GM23338 (cell line): ENCODE data around the gene HMOX2. TPM values are rescaled to one million over a fixed set of nuclear protein-coding genes. Genes with fewer than 3 reads are reported as not detected.

ENCODE experiments used
- ATAC-seq: fragments of 200-7000 bp; cut with Tn5 transposase; 3 replicates; pipeline ENCODE4 v1.9.1; 2020
- DNase-seq: peaks from one replicate; pipeline ENCODE4 v3.0.0-alpha.2; 2015; ENCODE audit warnings: low spot score
- H2AFZ ChIP-seq: fragments of 200-600 bp; sonication (generic); 2 replicates; pipeline ENCODE4 v1.8.0; 2016; ENCODE audit warnings: antibody characterized with exemption, mild to moderate bottlenecking, moderate library complexity
- H3F3A ChIP-seq: fragments of 200-600 bp; sonication (generic); replicated peaks from 2 replicates; pipeline ENCODE4 v1.8.0; 2017; ENCODE audit warnings: antibody characterized with exemption, mixed run types, low read depth
- H3K27ac ChIP-seq: fragments of 200-600 bp; sonication (generic); 2 replicates; pipeline ENCODE4 v1.6.1; 2016; ENCODE audit warnings: low read depth
- H3K27me3 ChIP-seq: fragments of 200-600 bp; sonication (generic); 2 replicates; pipeline ENCODE4 v1.8.0; 2016; ENCODE audit warnings: mild to moderate bottlenecking, mixed run types, moderate library complexity; ENCODE audit not compliant: insufficient read depth
- H3K36me3 ChIP-seq: fragments of 200-600 bp; sonication (generic); 2 replicates; pipeline ENCODE4 v1.8.0; 2016; ENCODE audit warnings: mild to moderate bottlenecking; ENCODE audit not compliant: insufficient read depth
- H3K4me1 ChIP-seq: fragments of 200-600 bp; sonication (generic); 2 replicates; pipeline ENCODE4 v1.8.0; 2016; ENCODE audit warnings: mild to moderate bottlenecking, moderate library complexity; ENCODE audit not compliant: insufficient read depth
- H3K4me2 ChIP-seq: fragments of 200-600 bp; sonication (generic); 2 replicates; pipeline ENCODE4 v1.7.1; 2017; ENCODE audit warnings: mixed run types
- H3K4me3 ChIP-seq: fragments of 200-600 bp; sonication (generic); 2 replicates; pipeline ENCODE4 v1.6.1; 2016; ENCODE audit warnings: mixed run types
- H3K79me2 ChIP-seq: fragments of 200-600 bp; sonication (generic); replicated peaks from 2 replicates; pipeline ENCODE4 v1.8.0; 2017; ENCODE audit warnings: mild to moderate bottlenecking; ENCODE audit not compliant: insufficient read depth
- H3K9me2 ChIP-seq: fragments of 200-600 bp; sonication (generic); 2 replicates; pipeline ENCODE4 v1.8.0; 2017; ENCODE audit not compliant: insufficient read depth
- H4K20me1 ChIP-seq: fragments of 200-600 bp; sonication (generic); replicated peaks from 2 replicates; pipeline ENCODE4 v1.8.0; 2017; ENCODE audit warnings: mild to moderate bottlenecking; ENCODE audit not compliant: insufficient read depth
- H3K27ac Mint-ChIP-seq: 2 replicates; pipeline ENCODE4 v1.8.0; 2020; ENCODE audit warnings: inconsistent platforms, mild to moderate bottlenecking, moderate library complexity, mixed read lengths
- H3K27me3 Mint-ChIP-seq: 3 replicates; pipeline ENCODE4 v1.8.0; 2022; ENCODE audit warnings: low read depth, mild to moderate bottlenecking, moderate library complexity, mixed read lengths, inconsistent platforms; ENCODE audit not compliant: insufficient read depth, poor library complexity
- H3K36me3 Mint-ChIP-seq: 3 replicates; pipeline ENCODE4 v1.8.0; 2021; ENCODE audit warnings: low read depth, mild to moderate bottlenecking, inconsistent platforms, moderate library complexity, mixed read lengths
- H3K4me1 Mint-ChIP-seq: 3 replicates; pipeline ENCODE4 v1.8.0; 2020; ENCODE audit warnings: mild to moderate bottlenecking, inconsistent platforms, mixed read lengths
- H3K4me3 Mint-ChIP-seq: 3 replicates; pipeline ENCODE4 v1.8.0; 2021; ENCODE audit warnings: moderate library complexity, mild to moderate bottlenecking, inconsistent platforms, mixed read lengths
- H3K9me3 Mint-ChIP-seq: 3 replicates; pipeline ENCODE4 v1.8.0; 2020; ENCODE audit warnings: moderate library complexity, mild to moderate bottlenecking, inconsistent platforms, mixed read lengths
- CREB1 ChIP-seq: fragments of 250-450 bp; sonication (Bioruptor Pico); IDR thresholded peaks from 2 replicates; pipeline ENCODE4 v1.5.0; 2020; ENCODE audit warnings: low read depth, mild to moderate bottlenecking, moderate library complexity
- EZH2 ChIP-seq: fragments of 200-600 bp; sonication (generic); IDR thresholded peaks from one replicate; pipeline ENCODE4 v1.8.0; 2017; ENCODE audit warnings: antibody characterized with exemption, mild to moderate bottlenecking, low read depth; ENCODE audit not compliant: unreplicated experiment
- EZH2phosphoT487 ChIP-seq: fragments of 200-600 bp; sonication (generic); IDR thresholded peaks from one replicate; pipeline ENCODE4 v1.8.1; 2018; ENCODE audit warnings: antibody characterized with exemption; ENCODE audit not compliant: unreplicated experiment
- JUNB ChIP-seq: IDR thresholded peaks from one replicate; pipeline ENCODE4 v1.6.1; 2016; ENCODE audit warnings: antibody characterized with exemption; ENCODE audit not compliant: unreplicated experiment
- POLR2AphosphoS5 ChIP-seq: IDR thresholded peaks from 2 replicates; pipeline ENCODE4 v1.6.1; 2016; ENCODE audit warnings: antibody characterized with exemption, low read depth
- STAT1 ChIP-seq: IDR thresholded peaks from one replicate; pipeline ENCODE4 v1.6.1; 2016; ENCODE audit warnings: antibody characterized with exemption; ENCODE audit not compliant: unreplicated experiment
- ZNF114 ChIP-seq: fragments of 250-450 bp; sonication (Bioruptor Pico); IDR thresholded peaks from 2 replicates; pipeline ENCODE4 v1.5.0; 2020; ENCODE audit warnings: mild to moderate bottlenecking, moderate library complexity
- ZNF331 ChIP-seq: fragments of 250-450 bp; sonication (Bioruptor Pico); IDR thresholded peaks from 2 replicates; pipeline ENCODE4 v1.5.0; 2020; ENCODE audit warnings: low read depth, mild to moderate bottlenecking, moderate library complexity
- polyA plus RNA-seq: library from polyadenylated mRNA; unstranded; fragments of >200 nt; fragmentation: Nextera tagmentation; extraction: Ambion mirVana; gene quantifications from 2 replicates; pipeline ENCODE4 v1.2.1, GENCODE V29; 2016
- total RNA-seq: library from RNA; depleted of rRNA; stranded (reverse); fragments of >200 nt; shearing (Covaris generic); gene quantifications from 2 replicates; pipeline ENCODE4 v1.2.3, GENCODE V29; 2014
- TF ChIP-seq, protein P1 (sequence below), 2 experiments: fragments of 200-600 bp in 1 of 2; sonication (generic) in 1 of 2; conservative IDR thresholded peaks; 2 replicates each; pipeline versions ENCODE4 v1.5.1 to v1.6.1; 2016 to 2017; ENCODE audit warnings: antibody characterized with exemption in 2 of 2, low read depth in 2 of 2, mild to moderate bottlenecking in 2 of 2, moderate library complexity in 1 of 2
- TF ChIP-seq, protein P2 (sequence below): IDR thresholded peaks from one replicate; pipeline ENCODE4 v1.6.1; 2018; ENCODE audit warnings: antibody characterized with exemption; ENCODE audit not compliant: unreplicated experiment
- TF ChIP-seq, protein P3 (sequence below): IDR thresholded peaks from 2 replicates; pipeline ENCODE4 v1.6.1; 2016; ENCODE audit warnings: antibody characterized with exemption

HMOX2 gene
- total and polyA plus RNA-seq, 2 experiments from 2014 or later: 33.0 to 38.1 TPM

DNA sequence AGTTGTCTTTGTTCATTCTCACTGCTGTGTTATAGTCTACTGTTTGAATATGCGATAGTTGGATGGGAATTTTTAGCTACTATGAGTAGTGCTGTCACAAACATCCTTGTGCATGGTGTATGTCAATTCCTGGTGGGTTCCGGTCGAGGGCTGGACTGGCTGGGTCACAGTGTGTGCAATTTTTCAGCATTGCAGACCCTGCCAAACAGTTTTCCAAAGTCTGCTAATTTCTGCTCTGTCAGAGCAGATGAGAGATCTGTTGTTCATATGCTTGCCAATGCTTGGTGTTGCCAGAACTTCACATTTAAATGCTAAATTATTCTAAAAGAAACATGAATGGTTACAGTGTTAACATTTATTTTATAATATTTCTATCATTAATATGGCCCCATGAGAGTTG lies 76.3 kb downstream of the HMOX2 start (continued):
- TF ChIP-seq STAT1 (no peak), ZNF331 (no peak), ZNF114 (CRISPR knock-in tag) (no peak), JUNB (no peak), POLR2AphosphoS5 (no peak), EZH2phosphoT487 (no peak)
- TF ChIP-seq, protein P1, sequence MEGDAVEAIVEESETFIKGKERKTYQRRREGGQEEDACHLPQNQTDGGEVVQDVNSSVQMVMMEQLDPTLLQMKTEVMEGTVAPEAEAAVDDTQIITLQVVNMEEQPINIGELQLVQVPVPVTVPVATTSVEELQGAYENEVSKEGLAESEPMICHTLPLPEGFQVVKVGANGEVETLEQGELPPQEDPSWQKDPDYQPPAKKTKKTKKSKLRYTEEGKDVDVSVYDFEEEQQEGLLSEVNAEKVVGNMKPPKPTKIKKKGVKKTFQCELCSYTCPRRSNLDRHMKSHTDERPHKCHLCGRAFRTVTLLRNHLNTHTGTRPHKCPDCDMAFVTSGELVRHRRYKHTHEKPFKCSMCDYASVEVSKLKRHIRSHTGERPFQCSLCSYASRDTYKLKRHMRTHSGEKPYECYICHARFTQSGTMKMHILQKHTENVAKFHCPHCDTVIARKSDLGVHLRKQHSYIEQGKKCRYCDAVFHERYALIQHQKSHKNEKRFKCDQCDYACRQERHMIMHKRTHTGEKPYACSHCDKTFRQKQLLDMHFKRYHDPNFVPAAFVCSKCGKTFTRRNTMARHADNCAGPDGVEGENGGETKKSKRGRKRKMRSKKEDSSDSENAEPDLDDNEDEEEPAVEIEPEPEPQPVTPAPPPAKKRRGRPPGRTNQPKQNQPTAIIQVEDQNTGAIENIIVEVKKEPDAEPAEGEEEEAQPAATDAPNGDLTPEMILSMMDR (conservative IDR thresholded peaks at IDR 0.05; ENCODE audit: low read depth in 2 of 2): no peak

DNA sequence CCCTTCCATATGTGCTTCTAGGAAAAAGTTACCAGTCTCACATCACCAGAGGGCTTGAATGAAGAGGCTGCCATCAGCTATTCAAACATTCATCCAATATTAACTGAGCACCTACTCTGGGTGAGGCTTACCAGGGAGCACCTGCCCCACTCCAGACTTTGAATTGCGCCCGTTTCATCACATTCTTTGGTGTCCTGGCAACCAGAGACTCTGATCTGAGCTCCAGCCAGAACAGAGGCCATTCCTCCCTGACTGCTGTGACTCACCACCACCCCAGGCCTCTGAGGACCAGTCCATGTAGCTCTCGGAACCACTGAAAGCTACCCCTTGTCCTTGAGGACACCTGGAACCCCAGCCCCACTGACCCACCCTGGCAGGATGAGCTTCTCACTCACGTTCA lies 79.9 kb downstream of the HMOX2 start, which contains the start of gene C16orf96:
Gene C16orf96 (plus strand): TSS at position 229 of the 400 bp plus-strand sequence. CDS start 150 bp downstream, at position 379.
- H3K27me3 ChIP-seq: no peaks in the 10 kb centered on the region
- H2AFZ ChIP-seq: no peak within 1 kb of the TSS
- no peaks in the 10 kb centered on the region for H3K4me1 ChIP-seq
- H4K20me1 ChIP-seq: no peaks in the 10 kb centered on the region
- DNase-seq (no peak), ATAC-seq (no peak)
- H3K27me3 Mint-ChIP-seq: peaks cover 4% of the 10 kb centered on the region
- no peak within 1 kb of the TSS for H3K27ac ChIP-seq
- no peaks in the 10 kb centered on the region; the same call in 2 of the 3 replicates for H3K9me3 Mint-ChIP-seq
- H3K79me2 ChIP-seq: no peaks in the 10 kb centered on the region
- no peaks in the 10 kb centered on the region for H3K36me3 ChIP-seq
- H3K9me2 ChIP-seq: no peaks in the 10 kb centered on the region
- no peak within 1 kb of the TSS for H3K27ac Mint-ChIP-seq
- no peak within 1 kb of the TSS for H3K4me3 ChIP-seq
- no peak within 1 kb of the TSS for H3K4me2 ChIP-seq
- H3F3A ChIP-seq: no peaks in the 10 kb centered on the region
- TF ChIP-seq POLR2AphosphoS5 (no peak), EZH2 (no peak), JUNB (no peak), EZH2phosphoT487 (no peak), STAT1 (no peak), CREB1 (no peak), ZNF331 (no peak)
- TF ChIP-seq, protein P1 (conservative IDR thresholded peaks at IDR 0.05; ENCODE audit: low read depth in 2 of 2): no peak
- TF ChIP-seq, protein P2, sequence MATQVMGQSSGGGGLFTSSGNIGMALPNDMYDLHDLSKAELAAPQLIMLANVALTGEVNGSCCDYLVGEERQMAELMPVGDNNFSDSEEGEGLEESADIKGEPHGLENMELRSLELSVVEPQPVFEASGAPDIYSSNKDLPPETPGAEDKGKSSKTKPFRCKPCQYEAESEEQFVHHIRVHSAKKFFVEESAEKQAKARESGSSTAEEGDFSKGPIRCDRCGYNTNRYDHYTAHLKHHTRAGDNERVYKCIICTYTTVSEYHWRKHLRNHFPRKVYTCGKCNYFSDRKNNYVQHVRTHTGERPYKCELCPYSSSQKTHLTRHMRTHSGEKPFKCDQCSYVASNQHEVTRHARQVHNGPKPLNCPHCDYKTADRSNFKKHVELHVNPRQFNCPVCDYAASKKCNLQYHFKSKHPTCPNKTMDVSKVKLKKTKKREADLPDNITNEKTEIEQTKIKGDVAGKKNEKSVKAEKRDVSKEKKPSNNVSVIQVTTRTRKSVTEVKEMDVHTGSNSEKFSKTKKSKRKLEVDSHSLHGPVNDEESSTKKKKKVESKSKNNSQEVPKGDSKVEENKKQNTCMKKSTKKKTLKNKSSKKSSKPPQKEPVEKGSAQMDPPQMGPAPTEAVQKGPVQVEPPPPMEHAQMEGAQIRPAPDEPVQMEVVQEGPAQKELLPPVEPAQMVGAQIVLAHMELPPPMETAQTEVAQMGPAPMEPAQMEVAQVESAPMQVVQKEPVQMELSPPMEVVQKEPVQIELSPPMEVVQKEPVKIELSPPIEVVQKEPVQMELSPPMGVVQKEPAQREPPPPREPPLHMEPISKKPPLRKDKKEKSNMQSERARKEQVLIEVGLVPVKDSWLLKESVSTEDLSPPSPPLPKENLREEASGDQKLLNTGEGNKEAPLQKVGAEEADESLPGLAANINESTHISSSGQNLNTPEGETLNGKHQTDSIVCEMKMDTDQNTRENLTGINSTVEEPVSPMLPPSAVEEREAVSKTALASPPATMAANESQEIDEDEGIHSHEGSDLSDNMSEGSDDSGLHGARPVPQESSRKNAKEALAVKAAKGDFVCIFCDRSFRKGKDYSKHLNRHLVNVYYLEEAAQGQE: no peak
- TF ChIP-seq, protein P3, sequence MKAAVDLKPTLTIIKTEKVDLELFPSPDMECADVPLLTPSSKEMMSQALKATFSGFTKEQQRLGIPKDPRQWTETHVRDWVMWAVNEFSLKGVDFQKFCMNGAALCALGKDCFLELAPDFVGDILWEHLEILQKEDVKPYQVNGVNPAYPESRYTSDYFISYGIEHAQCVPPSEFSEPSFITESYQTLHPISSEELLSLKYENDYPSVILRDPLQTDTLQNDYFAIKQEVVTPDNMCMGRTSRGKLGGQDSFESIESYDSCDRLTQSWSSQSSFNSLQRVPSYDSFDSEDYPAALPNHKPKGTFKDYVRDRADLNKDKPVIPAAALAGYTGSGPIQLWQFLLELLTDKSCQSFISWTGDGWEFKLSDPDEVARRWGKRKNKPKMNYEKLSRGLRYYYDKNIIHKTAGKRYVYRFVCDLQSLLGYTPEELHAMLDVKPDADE: no peak
- no peaks in the 10 kb centered on the region; the same call in 2 of the 3 replicates for H3K4me1 Mint-ChIP-seq
- H3K36me3 Mint-ChIP-seq: no peaks in the 10 kb centered on the region
- no peak within 1 kb of the TSS for H3K4me3 Mint-ChIP-seq
